GM06990 (cell line): ENCODE data around the gene SDCCAG8.

Experiments used
- DNase-seq: peaks from one replicate; pipeline ENCODE4 v3.0.0-alpha.2; 2011; ENCODE audit not compliant: insufficient read length; ENCODE audit errors: extremely low read depth
- H3K27me3 ChIP-seq: replicated peaks from 2 replicates; pipeline ENCODE4 v1.6.0; 2011; ENCODE audit warnings: low read length; ENCODE audit not compliant: control insufficient read depth, insufficient read depth
- H3K36me3 ChIP-seq: 2 replicates; pipeline ENCODE4 v1.5.1; 2011; ENCODE audit warnings: low read length; ENCODE audit not compliant: control insufficient read depth, insufficient read depth
- H3K4me3 ChIP-seq: replicated peaks from 2 replicates; pipeline ENCODE4 v1.5.1; 2011; ENCODE audit warnings: low read depth, mild to moderate bottlenecking, control low read depth, low read length
- CTCF ChIP-seq: IDR thresholded peaks from 2 replicates; pipeline ENCODE4 v1.5.1; 2011; ENCODE audit warnings: low read length, control low read depth, mild to moderate bottlenecking, inconsistent platforms; ENCODE audit not compliant: insufficient read depth, poor library complexity, severe bottlenecking

Gene SDCCAG8

GRCh38 chr1:243320224-243320623, 64.4 kb downstream of the SDCCAG8 start:
- TF ChIP-seq CTCF = no peak
- Histone ChIP-seq H3K36me3 (peaks cover 2% of the 10 kb centered on the region), H3K27me3 (no peaks in the 10 kb centered on the region), H3K4me3 (no peak overlapping the region)
- DNase-seq = no peak

GRCh38 chr1:243322326-243322725, 66.5 kb downstream of the SDCCAG8 start:
- Histone ChIP-seq H3K4me3 (no peak overlapping the region), H3K27me3 (no peaks in the 10 kb centered on the region), H3K36me3 (peaks cover 2% of the 10 kb centered on the region)
- DNase-seq = no peak
- no peak for TF ChIP-seq CTCF

- DNase-seq = no peak
- Histone ChIP-seq H3K4me3 (no peak overlapping the region), H3K36me3 (no peaks in the 10 kb centered on the region), H3K27me3 (no peaks in the 10 kb centered on the region)
- TF ChIP-seq CTCF = no peak
Observed at GRCh38 chr1:243323491-243323890, 67.7 kb downstream of the SDCCAG8 start.

GRCh38 chr1:243325305-243325890, 69.6 kb downstream of the SDCCAG8 start:
- H3K27me3 ChIP-seq = no peaks in the 10 kb centered on the region
- peak; percentile 51 for TF ChIP-seq CTCF
- H3K4me3 ChIP-seq = no peak overlapping the region
- H3K36me3 ChIP-seq = no peaks in the 10 kb centered on the region
- no peak for DNase-seq

- DNase-seq = no peak
- H3K36me3 ChIP-seq = no peaks in the 10 kb centered on the region; the same call in 1 of the 2 replicates
- no peaks in the 10 kb centered on the region for H3K27me3 ChIP-seq
- TF ChIP-seq CTCF = no peak
- H3K4me3 ChIP-seq = no peak overlapping the region
Observed at GRCh38 chr1:243332440-243332839, 76.6 kb downstream of the SDCCAG8 start.

- no peak for DNase-seq
- Histone ChIP-seq H3K36me3 (no peaks in the 10 kb centered on the region; the same call in 1 of the 2 replicates), H3K27me3 (no peaks in the 10 kb centered on the region), H3K4me3 (no peak overlapping the region)
- no peak for TF ChIP-seq CTCF
Observed at GRCh38 chr1:243335292-243335691, 79.5 kb downstream of the SDCCAG8 start.
